Cardiac muscle cell (in vitro differentiated cells and primary cell): ENCODE data around the gene DDA1. TPM values are rescaled to one million over a fixed set of nuclear protein-coding genes. Genes with fewer than 3 reads are reported as not detected.

Experiments used
- DNase-seq, 2 donors: peaks; one replicate each; pipeline versions ENCODE4 v3.0.0 to v3.0.0-alpha.2; 2010 to 2017; ENCODE audit warnings: low read depth in 1 of 2, low spot score in 1 of 2
- H3K27ac ChIP-seq: fragments of 200-600 bp; sonication (generic); 2 replicates; pipeline ENCODE4 v1.5.1; 2016
- H3K27me3 ChIP-seq: fragments of 200-600 bp; sonication (generic); 2 replicates; pipeline ENCODE4 v1.6.0; 2016; ENCODE audit warnings: control low read depth
- H3K36me3 ChIP-seq: fragments of 200-600 bp; sonication (generic); 2 replicates; pipeline ENCODE4 v1.5.1; 2016; ENCODE audit warnings: control low read depth
- H3K4me1 ChIP-seq: fragments of 200-600 bp; sonication (generic); 2 replicates; pipeline ENCODE4 v1.8.1; 2017; ENCODE audit warnings: low read depth, mild to moderate bottlenecking, mixed run types
- H3K4me3 ChIP-seq: fragments of 200-600 bp; sonication (generic); 2 replicates; pipeline ENCODE4 v1.5.1; 2016; ENCODE audit warnings: mild to moderate bottlenecking
- H3K9me3 ChIP-seq: fragments of 200-600 bp; sonication (generic); 2 replicates; pipeline ENCODE4 v1.5.1; 2017; ENCODE audit warnings: low read depth, mild to moderate bottlenecking, control low read depth
- polyA plus RNA-seq: library from polyadenylated mRNA; unstranded; fragments of >200 nt; fragmentation: Nextera tagmentation; extraction: Ambion mirVana; gene quantifications from 2 replicates; pipeline ENCODE4 v1.2.1, GENCODE V29; 2016
- total RNA-seq: library from RNA; depleted of rRNA; stranded (reverse); fragments of >200 nt; gene quantifications from 2 replicates; pipeline ENCODE4 v1.2.3, GENCODE V29; 2016
- TF ChIP-seq, protein P1 (sequence below): IDR thresholded peaks from 2 replicates; pipeline ENCODE4 v1.5.1; 2012; ENCODE audit warnings: low read depth, mild to moderate bottlenecking, low read length

DDA1 gene
- total and polyA plus RNA-seq, 2 experiments from 2014 or later = 45.4 to 53.3 TPM

- H3K4me3 ChIP-seq = no peak overlapping the region
- peak; percentile 65 to 68 for DNase-seq
- H3K36me3 ChIP-seq = no peaks in the 10 kb centered on the region
Observed at GRCh38 chr19:17332677-17333581, 23.6 kb downstream of the DDA1 start.

DNA sequence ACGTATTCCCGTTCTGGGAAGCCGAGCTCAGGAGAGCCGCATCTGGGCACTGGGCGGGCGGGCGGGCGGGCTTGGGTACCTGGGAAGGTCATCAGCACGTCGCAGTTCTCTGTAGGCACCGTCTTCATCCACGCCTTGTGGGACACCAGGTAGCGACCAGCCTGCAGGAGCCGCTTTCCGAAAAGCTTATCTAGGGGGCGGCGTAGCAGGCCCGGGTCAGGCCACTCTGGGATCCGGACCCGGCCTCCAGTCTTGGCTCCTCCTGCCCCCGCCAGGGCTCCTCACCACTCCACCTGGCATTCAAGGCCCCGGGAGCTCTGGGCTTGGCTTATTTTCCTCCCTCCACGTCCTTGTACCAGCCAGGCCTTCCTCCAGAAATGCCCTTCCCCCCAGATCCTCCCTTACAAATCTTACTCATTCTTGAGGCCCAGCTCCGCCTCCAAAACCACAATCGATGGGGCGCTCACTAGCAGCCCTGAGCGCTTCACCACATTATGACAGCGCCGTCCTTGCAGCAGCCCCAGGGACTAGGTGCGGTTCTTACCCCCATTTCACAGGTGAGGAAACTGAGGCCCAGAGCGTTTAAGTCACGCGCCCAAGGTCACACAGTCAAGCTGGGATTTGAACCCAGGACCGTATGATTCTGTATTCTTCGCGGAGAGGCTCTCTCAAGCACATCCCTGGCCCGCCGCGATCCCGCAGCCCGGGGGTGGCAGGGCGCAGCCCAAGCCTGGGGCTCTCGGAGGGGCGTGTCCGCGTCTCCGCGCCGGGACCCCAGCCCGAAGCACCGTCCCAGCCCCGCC is 24.4 kb downstream of the DDA1 start:
- H3K9me3 ChIP-seq = no peaks in the 10 kb centered on the region
- DNase-seq = peak in 1 of 2 donors; percentile 89
- H3K36me3 ChIP-seq = no peaks in the 10 kb centered on the region
- H3K4me3 ChIP-seq = peak overlapping the region; percentile 64
- H3K4me1 ChIP-seq = peaks cover 4% of the 10 kb centered on the region
- TF ChIP-seq, protein P1, sequence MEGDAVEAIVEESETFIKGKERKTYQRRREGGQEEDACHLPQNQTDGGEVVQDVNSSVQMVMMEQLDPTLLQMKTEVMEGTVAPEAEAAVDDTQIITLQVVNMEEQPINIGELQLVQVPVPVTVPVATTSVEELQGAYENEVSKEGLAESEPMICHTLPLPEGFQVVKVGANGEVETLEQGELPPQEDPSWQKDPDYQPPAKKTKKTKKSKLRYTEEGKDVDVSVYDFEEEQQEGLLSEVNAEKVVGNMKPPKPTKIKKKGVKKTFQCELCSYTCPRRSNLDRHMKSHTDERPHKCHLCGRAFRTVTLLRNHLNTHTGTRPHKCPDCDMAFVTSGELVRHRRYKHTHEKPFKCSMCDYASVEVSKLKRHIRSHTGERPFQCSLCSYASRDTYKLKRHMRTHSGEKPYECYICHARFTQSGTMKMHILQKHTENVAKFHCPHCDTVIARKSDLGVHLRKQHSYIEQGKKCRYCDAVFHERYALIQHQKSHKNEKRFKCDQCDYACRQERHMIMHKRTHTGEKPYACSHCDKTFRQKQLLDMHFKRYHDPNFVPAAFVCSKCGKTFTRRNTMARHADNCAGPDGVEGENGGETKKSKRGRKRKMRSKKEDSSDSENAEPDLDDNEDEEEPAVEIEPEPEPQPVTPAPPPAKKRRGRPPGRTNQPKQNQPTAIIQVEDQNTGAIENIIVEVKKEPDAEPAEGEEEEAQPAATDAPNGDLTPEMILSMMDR = peak; percentile 2
- peak overlapping the region; percentile 63 for H3K27ac ChIP-seq
- peaks cover 11% of the 10 kb centered on the region for H3K27me3 ChIP-seq

More at GRCh38 chr19:17332677-17333581, 23.6 kb downstream of the DDA1 start:
- TF ChIP-seq, protein P1 = no peak
- H3K27me3 ChIP-seq = peaks cover 13% of the 10 kb centered on the region
- no peaks in the 10 kb centered on the region for H3K4me1 ChIP-seq
- H3K27ac ChIP-seq = no peak overlapping the region
- H3K9me3 ChIP-seq = no peaks in the 10 kb centered on the region

GRCh38 chr19:17334414-17335409 is 25.3 kb downstream of the DDA1 start, which contains the start of gene ANO8:
TSS of gene ANO8 (minus strand) at chr19:17334855. CDS start at chr19:17334670, 185 bp downstream.
- peak within 1 kb of the TSS; percentile 63 for H3K27ac ChIP-seq
- H3K36me3 ChIP-seq = no peaks in the 10 kb centered on the region
- DNase-seq = peak; percentile 97 to 100

GRCh38 chr19:17335575-17335974 is 26.2 kb downstream of the DDA1 start:
- H3K27ac ChIP-seq = no peak overlapping the region

More at GRCh38 chr19:17334414-17335409, 25.3 kb downstream of the DDA1 start, which contains the start of gene ANO8:
- Histone ChIP-seq H3K9me3 (no peaks in the 10 kb centered on the region), H3K4me3 (peak within 1 kb of the TSS; percentile 64), H3K27me3 (peaks cover 2% of the 10 kb centered on the region), H3K4me1 (peaks cover 4% of the 10 kb centered on the region)
- TF ChIP-seq, protein P1 = no peak

More at GRCh38 chr19:17335575-17335974, 26.2 kb downstream of the DDA1 start:
- TF ChIP-seq, protein P1 = no peak
- DNase-seq = no peak
- no peaks in the 10 kb centered on the region for H3K9me3 ChIP-seq
- H3K4me3 ChIP-seq = no peak overlapping the region
- peaks cover 4% of the 10 kb centered on the region for H3K4me1 ChIP-seq
- H3K36me3 ChIP-seq = no peaks in the 10 kb centered on the region
- H3K27me3 ChIP-seq = no peaks in the 10 kb centered on the region
